A673 (cell line): Measurements from ENCODE around the gene BMERB1.

Experiments
- CTCF ChIP-seq: fragments of 300-800, 200-600 bp; sonication (generic); conservative IDR thresholded peaks from 2 replicates; pipeline ENCODE4 v1.5.1; 2017; ENCODE audit warnings: low read depth, mild to moderate bottlenecking, antibody characterized with exemption, low read length, moderate library complexity, mixed read lengths
- EZH2 ChIP-seq: fragments of 200-600 bp; sonication (generic); IDR thresholded peaks from 2 replicates; pipeline ENCODE4 v1.6.1; 2017; ENCODE audit warnings: borderline replicate concordance, low read depth, mild to moderate bottlenecking, mixed read lengths, antibody characterized with exemption, low read length; ENCODE audit not compliant: poor library complexity, severe bottlenecking

DNA sequence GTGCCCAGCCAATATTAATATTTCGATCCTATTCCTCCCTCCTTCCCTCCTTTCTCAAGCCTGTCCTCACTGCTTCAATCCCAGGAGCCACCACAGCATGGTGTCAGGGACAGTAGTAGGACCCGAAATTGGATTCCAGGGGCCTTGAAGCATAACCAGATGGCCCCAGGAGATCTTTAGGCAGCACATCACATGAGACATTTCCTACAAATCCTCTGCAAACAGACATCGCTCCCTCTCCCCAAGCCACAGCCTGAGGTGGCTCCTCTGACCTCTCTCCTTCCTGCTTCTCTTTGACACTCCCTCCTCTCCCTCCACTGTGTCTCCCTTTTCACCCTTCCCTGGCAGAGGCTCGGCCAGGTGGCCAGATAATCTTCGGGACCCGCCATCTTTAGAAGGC lies 76.6 kb downstream of the BMERB1 start:
- TF ChIP-seq CTCF (no peak), EZH2 (no peak)
